Measurements from ENCODE around the gene RCBTB1. TPM values are rescaled to one million over a fixed set of nuclear protein-coding genes. Genes with fewer than 3 reads are reported as not detected.
"Not testable (repeated sequence)": the region's sequence is repeated elsewhere in the genome, so short reads cannot be mapped to it uniquely, and the experiment has no call there.

Gene RCBTB1
- total RNA-seq, 2 donors from 2014 or later = 15.7 to 29.4 TPM

DNA sequence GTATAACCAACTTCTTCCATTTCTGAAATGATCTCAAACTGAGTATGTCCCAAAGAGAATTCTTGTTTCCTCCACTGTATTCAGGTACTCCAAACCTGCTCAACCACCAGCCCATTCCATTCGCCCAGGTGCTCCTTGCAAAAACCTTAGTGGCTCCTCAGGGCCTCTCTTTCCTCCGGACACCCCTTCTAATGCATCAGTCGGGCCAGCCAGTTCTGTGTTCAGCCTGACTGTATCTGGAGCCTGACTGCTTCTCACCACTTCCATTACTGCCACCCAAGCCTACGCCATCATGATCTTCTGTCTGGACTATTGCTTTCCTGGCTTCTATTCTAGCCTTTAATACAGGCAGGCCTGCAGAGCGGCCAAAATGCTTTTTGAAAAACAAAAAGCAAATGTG is 88.1 kb downstream of the RCBTB1 start:
- intact Hi-C loops (cut with DNase I) = loop anchor here (5.0 kb wide), 3 partner anchors 50 to 195 kb away; no protein-coding TSS in a partner anchor
- WGBS = 86% methylated on average over 5 of the region's 5 CpGs
- no peak overlapping the region for H3K27ac ChIP-seq

DNA sequence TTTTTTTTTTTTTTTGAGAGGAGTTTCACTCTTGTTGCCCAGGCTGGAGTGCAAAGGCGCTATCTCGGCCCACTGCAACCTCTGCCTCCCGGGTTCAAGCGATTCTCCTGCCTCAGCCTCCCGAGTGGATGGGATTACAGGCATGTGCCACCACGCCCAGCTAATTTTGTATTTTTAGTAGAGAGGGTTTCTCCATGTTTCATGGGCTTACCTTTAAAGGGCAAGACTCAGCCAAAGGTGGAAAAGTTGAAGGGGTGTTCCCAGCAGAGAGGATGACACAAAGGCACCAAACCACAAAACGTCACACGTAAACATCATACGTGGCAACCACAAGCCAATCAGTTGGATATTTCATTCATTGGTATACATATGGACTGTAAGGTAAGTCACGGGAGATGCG is 88.5 kb downstream of the RCBTB1 start:
- not testable (repeated sequence) for H3K36me3 ChIP-seq, H3K4me3 ChIP-seq

More for the DNA sequence above, 88.1 kb downstream of the RCBTB1 start:
- no peaks in the 10 kb centered on the region for H3K36me3 ChIP-seq
- no peak overlapping the region for H3K4me3 ChIP-seq
- no peaks in the 10 kb centered on the region for H3K27me3 ChIP-seq (replicated peaks; ENCODE audit: insufficient read depth)
- H3K4me1 ChIP-seq (replicated peaks) = no peaks in the 10 kb centered on the region
- H3K9me3 ChIP-seq = no peaks in the 10 kb centered on the region
- DNase-seq (ENCODE audit: low spot score) = no peak
- TF ChIP-seq, protein P1, sequence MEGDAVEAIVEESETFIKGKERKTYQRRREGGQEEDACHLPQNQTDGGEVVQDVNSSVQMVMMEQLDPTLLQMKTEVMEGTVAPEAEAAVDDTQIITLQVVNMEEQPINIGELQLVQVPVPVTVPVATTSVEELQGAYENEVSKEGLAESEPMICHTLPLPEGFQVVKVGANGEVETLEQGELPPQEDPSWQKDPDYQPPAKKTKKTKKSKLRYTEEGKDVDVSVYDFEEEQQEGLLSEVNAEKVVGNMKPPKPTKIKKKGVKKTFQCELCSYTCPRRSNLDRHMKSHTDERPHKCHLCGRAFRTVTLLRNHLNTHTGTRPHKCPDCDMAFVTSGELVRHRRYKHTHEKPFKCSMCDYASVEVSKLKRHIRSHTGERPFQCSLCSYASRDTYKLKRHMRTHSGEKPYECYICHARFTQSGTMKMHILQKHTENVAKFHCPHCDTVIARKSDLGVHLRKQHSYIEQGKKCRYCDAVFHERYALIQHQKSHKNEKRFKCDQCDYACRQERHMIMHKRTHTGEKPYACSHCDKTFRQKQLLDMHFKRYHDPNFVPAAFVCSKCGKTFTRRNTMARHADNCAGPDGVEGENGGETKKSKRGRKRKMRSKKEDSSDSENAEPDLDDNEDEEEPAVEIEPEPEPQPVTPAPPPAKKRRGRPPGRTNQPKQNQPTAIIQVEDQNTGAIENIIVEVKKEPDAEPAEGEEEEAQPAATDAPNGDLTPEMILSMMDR (IDR thresholded peaks at IDR 0.05) = no peak
- TF ChIP-seq POLR2A (IDR thresholded peaks at IDR 0.05) = no peak

DNA sequence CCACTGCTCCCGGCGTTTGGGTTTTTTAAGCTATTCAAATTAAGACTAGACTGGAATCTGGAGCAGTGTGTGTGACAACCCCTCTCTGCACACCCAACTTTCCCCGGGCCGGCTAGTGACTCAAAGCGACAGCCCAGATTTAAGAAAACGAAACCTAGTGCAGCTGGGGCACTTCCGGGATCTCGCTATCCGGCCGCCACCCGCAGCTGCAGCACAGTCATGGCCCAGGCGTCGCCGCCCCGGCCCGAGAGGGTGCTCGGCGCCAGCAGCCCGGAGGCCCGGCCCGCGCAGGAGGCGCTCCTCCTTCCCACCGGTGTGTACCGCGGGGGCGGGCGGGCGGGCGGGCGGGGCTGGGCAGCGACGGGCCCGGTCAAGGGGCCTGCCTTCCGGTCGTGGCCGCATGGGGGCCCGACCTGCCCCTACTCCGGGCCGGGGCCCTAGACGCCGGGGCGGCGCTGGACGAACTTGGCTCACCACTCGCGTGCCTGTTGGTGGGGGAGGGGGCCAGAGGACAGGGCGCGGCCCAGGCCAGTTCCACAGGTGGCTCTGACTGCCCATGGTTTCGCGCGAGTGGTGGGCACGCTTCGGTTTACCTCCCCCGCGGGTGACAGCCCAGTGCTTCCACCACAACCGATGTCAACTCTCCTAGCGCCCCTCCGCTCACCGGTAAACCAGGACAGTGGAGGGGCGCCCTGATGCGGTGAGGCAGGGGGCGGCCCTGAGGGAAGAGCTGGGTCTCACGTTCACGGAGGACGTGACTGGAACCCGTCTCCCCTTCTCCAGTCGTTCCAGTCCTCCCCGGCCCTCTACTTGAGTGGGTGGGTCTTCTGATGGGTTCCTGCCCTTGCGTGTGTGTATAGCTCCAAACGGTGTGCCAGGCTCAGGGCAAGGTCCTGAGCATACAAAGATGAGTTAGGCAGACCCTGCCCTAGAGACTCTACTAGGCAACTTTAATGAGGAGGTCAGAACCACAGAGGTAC is 89.3 kb downstream of the RCBTB1 start, which contains the start of gene PHF11:
Gene PHF11 (plus strand): TSS at position 171 of the 980 bp plus-strand sequence. CDS start 49 bp downstream, at position 220.
- peak; percentile 46 for TF ChIP-seq POLR2A (IDR thresholded peaks at IDR 0.05)
- TF ChIP-seq POLR2AphosphoS5 (IDR thresholded peaks at IDR 0.05) = peak; percentile 10
- TF ChIP-seq, protein P1 (IDR thresholded peaks at IDR 0.05) = no peak
- H3K4me3 ChIP-seq = peak within 1 kb of the TSS; percentile 58 to 65
- intact Hi-C loops (cut with DNase I) = loop anchor here (5.0 kb wide), 3 partner anchors 49 to 194 kb away; no protein-coding TSS in a partner anchor
- 9% methylated on average over 24 of the region's 71 CpGs for WGBS
- peak within 1 kb of the TSS; percentile 92 to 95 for H3K27ac ChIP-seq
- DNase-seq (ENCODE audit: low spot score) = peak; percentile 77
- H3K9me3 ChIP-seq = no peaks in the 10 kb centered on the region
- no peaks in the 10 kb centered on the region for H3K27me3 ChIP-seq (replicated peaks; ENCODE audit: insufficient read depth)
- no peaks in the 10 kb centered on the region for H3K36me3 ChIP-seq
- no peaks in the 10 kb centered on the region for H3K4me1 ChIP-seq (replicated peaks)

More for the DNA sequence above, 88.5 kb downstream of the RCBTB1 start:
- not testable (repeated sequence) for H3K27ac ChIP-seq; H3K4me1 ChIP-seq (replicated peaks); H3K27me3 ChIP-seq (replicated peaks; ENCODE audit: insufficient read depth); H3K9me3 ChIP-seq; DNase-seq (ENCODE audit: low spot score)
- 81% methylated on average over 11 of the region's 11 CpGs for WGBS
- intact Hi-C loops (cut with DNase I) = loop anchor here (5.0 kb wide), 3 partner anchors 50 to 195 kb away; no protein-coding TSS in a partner anchor

DNA sequence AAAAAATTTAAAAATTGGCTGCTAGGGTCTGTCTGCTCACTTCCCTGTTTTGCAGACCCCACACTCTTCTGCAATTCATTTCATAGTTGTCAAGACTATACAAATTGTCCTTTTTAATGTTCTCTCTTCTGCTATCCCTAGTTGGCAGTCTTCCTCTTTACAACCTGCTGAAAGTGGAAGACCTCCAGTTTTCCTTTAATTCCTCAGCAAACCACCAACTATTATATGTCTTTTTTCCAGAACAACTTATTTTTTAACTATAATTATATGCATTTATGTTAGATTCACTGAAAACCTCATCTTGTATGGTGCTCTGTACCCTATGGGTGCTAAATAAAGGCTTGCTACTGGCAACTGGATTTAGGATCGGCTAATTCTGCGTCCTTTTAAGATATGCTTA is 90.7 kb downstream of the RCBTB1 start:
- Histone ChIP-seq H3K27me3 (replicated peaks; ENCODE audit: insufficient read depth) (no peaks in the 10 kb centered on the region), H3K4me3 (peak overlapping the region; percentile 58 to 65), H3K36me3 (no peaks in the 10 kb centered on the region), H3K4me1 (replicated peaks) (no peaks in the 10 kb centered on the region), H3K27ac (peak overlapping the region; percentile 92 to 95), H3K9me3 (no peaks in the 10 kb centered on the region)
- no peak for DNase-seq (ENCODE audit: low spot score)
- intact Hi-C loops (cut with DNase I) = loop anchor here (5.0 kb wide), 3 partner anchors 47 to 192 kb away; no protein-coding TSS in a partner anchor
- TF ChIP-seq POLR2AphosphoS5 (IDR thresholded peaks at IDR 0.05) (no peak), POLR2A (IDR thresholded peaks at IDR 0.05) (no peak)
- TF ChIP-seq, protein P1 (IDR thresholded peaks at IDR 0.05) = no peak
- 88% methylated on average over 2 of the region's 2 CpGs for WGBS

DNA sequence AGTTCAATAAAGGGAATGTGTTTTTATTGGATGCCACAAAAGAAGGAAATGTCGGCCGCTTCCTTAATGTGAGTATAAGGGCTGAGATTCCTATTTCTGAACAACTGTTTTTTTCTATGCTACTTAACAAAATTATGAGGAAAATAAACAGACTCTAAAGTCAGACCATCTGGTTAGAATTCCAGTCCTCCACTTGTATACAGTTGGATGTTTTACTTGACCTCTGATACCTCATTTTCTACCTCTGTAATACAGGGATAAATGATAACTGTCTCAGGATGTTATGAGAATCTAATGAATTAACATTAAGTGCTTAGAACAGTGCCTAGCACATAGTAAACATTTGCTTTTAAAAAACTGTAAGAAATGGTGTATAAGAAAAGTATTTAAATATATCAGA is 96.8 kb downstream of the RCBTB1 start:
- H3K9me3 ChIP-seq = no peaks in the 10 kb centered on the region
- no peaks in the 10 kb centered on the region for H3K36me3 ChIP-seq
- DNase-seq (ENCODE audit: low spot score) = no peak
- intact Hi-C loops (cut with DNase I) = no loop called here
- 91% methylated on average over 2 of the region's 2 CpGs for WGBS
- H3K4me1 ChIP-seq (replicated peaks) = no peaks in the 10 kb centered on the region
- H3K27ac ChIP-seq = no peak overlapping the region
- no peaks in the 10 kb centered on the region for H3K27me3 ChIP-seq (replicated peaks; ENCODE audit: insufficient read depth)
- H3K4me3 ChIP-seq = no peak overlapping the region
- no peak for TF ChIP-seq POLR2A (IDR thresholded peaks at IDR 0.05)
- TF ChIP-seq, protein P1 (IDR thresholded peaks at IDR 0.05) = no peak
- TF ChIP-seq POLR2AphosphoS5 (IDR thresholded peaks at IDR 0.05) = no peak

Measured in prostate gland (tissue), 2 donors.